Liver (tissue), 3 donors: ENCODE data around the gene ADTRP.

Experiments
- CTCF ChIP-seq: fragments of 150-350 bp; IDR thresholded peaks from 2 replicates; pipeline ENCODE4 v1.5.1; 2017; ENCODE audit warnings: improper control_type of control experiment, low read depth, low read length; ENCODE audit not compliant: missing input control
- RXRA ChIP-seq, 2 donors: IDR thresholded peaks; 2 replicates each; pipeline ENCODE4 v1.6.1; 2017 to 2018; ENCODE audit warnings: antibody characterized with exemption in 2 of 2, mild to moderate bottlenecking in 1 of 2
- YY1 ChIP-seq: IDR thresholded peaks from 2 replicates; pipeline ENCODE4 v1.6.1; 2016; ENCODE audit warnings: antibody characterized with exemption, mild to moderate bottlenecking
- ZBTB33 ChIP-seq: IDR thresholded peaks from 2 replicates; pipeline ENCODE4 v1.6.1; 2016; ENCODE audit warnings: antibody characterized with exemption
- TF ChIP-seq, protein P1 (sequence below): IDR thresholded peaks from 2 replicates; pipeline ENCODE4 v1.6.1; 2016; ENCODE audit warnings: antibody characterized with exemption
- donor health status: healthy.
- donor health status: healthy.

GRCh38 chr6:11813606-11814005, 35.0 kb upstream of the ADTRP start:
- no peak for TF ChIP-seq YY1
- TF ChIP-seq, protein P1, sequence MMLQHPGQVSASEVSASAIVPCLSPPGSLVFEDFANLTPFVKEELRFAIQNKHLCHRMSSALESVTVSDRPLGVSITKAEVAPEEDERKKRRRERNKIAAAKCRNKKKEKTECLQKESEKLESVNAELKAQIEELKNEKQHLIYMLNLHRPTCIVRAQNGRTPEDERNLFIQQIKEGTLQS, result no peak
- TF ChIP-seq CTCF, result no peak
- no peak for TF ChIP-seq ZBTB33
- no peak for TF ChIP-seq RXRA (IDR thresholded peaks at IDR 0.05)
